A673 (cell line): ENCODE results near the gene RIF1. TPM values are rescaled to one million over a fixed set of nuclear protein-coding genes. Genes with fewer than 3 reads are reported as not detected.

Source experiments
- BruUV-seq: library from RNA; stranded (reverse); fragments of 400-500 nt; replicated peaks from 2 replicates; lab custom pipeline; 2021; lab: Mats Ljungman, UMichigan
- CTCF ChIA-PET: fragments of 300-600 bp; sonication (Branson Sonifier 250); formaldehyde crosslinking; loops from one replicate; lab custom pipeline; 2022; ENCODE audit warnings: antibody characterized with exemption; lab: Charles Lee
- POLR2A ChIA-PET: fragments of 300-600 bp; sonication (Branson Sonifier 250); formaldehyde crosslinking; loops from one replicate; lab custom pipeline; 2022; ENCODE audit warnings: antibody characterized with exemption; ENCODE audit not compliant: low non-redundant PET; lab: Charles Lee
- DNase-seq: peaks from one replicate; pipeline ENCODE4 v3.0.0-alpha.2; 2015; ENCODE audit warnings: low spot score
- H3K27ac ChIP-seq: fragments of 200-600 bp; sonication (generic); 2 replicates; pipeline ENCODE4 v1.5.1; 2016; ENCODE audit warnings: mixed run types, low read depth, mild to moderate bottlenecking, mixed read lengths, antibody characterized with exemption, low read length; ENCODE audit not compliant: poor library complexity, severe bottlenecking
- H3K27me3 ChIP-seq: fragments of 200-600 bp; sonication (generic); replicated peaks from 2 replicates; pipeline ENCODE4 v1.6.1; 2017; ENCODE audit warnings: mixed run types, low read depth, mild to moderate bottlenecking, mixed read lengths, antibody characterized with exemption, low read length; ENCODE audit not compliant: insufficient read depth, poor library complexity
- H3K36me3 ChIP-seq: fragments of 200-600 bp; sonication (generic); 2 replicates; pipeline ENCODE4 v1.6.1; 2016; ENCODE audit warnings: mixed run types, mild to moderate bottlenecking, mixed read lengths, antibody characterized with exemption, low read length; ENCODE audit not compliant: insufficient read depth, poor library complexity, severe bottlenecking
- H3K4me1 ChIP-seq: fragments of 200-600 bp; sonication (generic); 2 replicates; pipeline ENCODE4 v1.6.1; 2017; ENCODE audit warnings: mixed run types, mild to moderate bottlenecking, mixed read lengths, antibody characterized with exemption, low read length; ENCODE audit not compliant: insufficient read depth, poor library complexity, severe bottlenecking
- H3K4me3 ChIP-seq: fragments of 200-600 bp; sonication (generic); 2 replicates; pipeline ENCODE4 v1.5.1; 2016; ENCODE audit warnings: low read depth, mixed run types, mild to moderate bottlenecking, mixed read lengths, low read length; ENCODE audit not compliant: poor library complexity, severe bottlenecking
- H3K9me3 ChIP-seq: fragments of 200-600 bp; sonication (generic); 2 replicates; pipeline ENCODE4 v1.6.1; 2016; ENCODE audit warnings: mixed run types, low read depth, mild to moderate bottlenecking, mixed read lengths, antibody characterized with exemption, low read length; ENCODE audit not compliant: poor library complexity, severe bottlenecking
- EZH2 ChIP-seq: fragments of 200-600 bp; sonication (generic); IDR thresholded peaks from 2 replicates; pipeline ENCODE4 v1.6.1; 2017; ENCODE audit warnings: borderline replicate concordance, low read depth, mild to moderate bottlenecking, mixed read lengths, antibody characterized with exemption, low read length; ENCODE audit not compliant: poor library complexity, severe bottlenecking
- intact Hi-C: fragments of 100-400 bp; cut with micrococcal nuclease; formaldehyde crosslinking; loops from one replicate; pipeline ENCODE4 v1.10.0; 2022; ENCODE audit not compliant: unreplicated experiment
- total RNA-seq: library from RNA; stranded (reverse); gene quantifications from 2 replicates; pipeline ENCODE4 v1.2.3, GENCODE V29; 2021
- TF ChIP-seq, protein P1 (sequence below): fragments of 300-800, 200-600 bp; sonication (generic); conservative IDR thresholded peaks from 2 replicates; pipeline ENCODE4 v1.5.1; 2017; ENCODE audit warnings: low read depth, mild to moderate bottlenecking, antibody characterized with exemption, low read length, moderate library complexity, mixed read lengths

Gene RIF1
- total RNA-seq, 1 experiment from 2014 or later: 111 TPM

DNA sequence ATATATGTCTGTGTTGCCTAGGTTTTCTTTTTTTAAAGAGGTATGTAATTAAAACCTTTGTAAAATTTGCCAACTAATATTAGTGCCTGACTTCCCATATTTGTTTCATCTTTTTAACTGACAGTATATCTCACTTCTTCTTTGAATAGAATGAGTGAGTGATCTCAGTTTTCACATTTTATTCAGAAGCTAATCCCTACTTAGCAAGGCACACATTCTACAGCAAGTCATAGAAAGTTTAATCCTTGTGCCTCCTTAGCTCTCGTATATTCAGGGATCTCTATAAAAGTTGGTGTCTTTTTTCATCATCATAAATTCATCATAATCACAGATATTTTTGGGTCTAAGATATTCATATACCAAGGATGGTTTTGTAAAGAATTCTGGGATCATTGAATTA lies 66.6 kb downstream of the RIF1 start:
- peaks cover 30% of the 10 kb centered on the region for H3K36me3 ChIP-seq
- peaks cover 59% of the 10 kb centered on the region for H3K4me1 ChIP-seq
- DNase-seq: peak; percentile 37
- POLR2A ChIA-PET: no interaction called here
- BruUV-seq: no TSS peak
- no peaks in the 10 kb centered on the region for H3K27me3 ChIP-seq
- TF ChIP-seq, protein P1, sequence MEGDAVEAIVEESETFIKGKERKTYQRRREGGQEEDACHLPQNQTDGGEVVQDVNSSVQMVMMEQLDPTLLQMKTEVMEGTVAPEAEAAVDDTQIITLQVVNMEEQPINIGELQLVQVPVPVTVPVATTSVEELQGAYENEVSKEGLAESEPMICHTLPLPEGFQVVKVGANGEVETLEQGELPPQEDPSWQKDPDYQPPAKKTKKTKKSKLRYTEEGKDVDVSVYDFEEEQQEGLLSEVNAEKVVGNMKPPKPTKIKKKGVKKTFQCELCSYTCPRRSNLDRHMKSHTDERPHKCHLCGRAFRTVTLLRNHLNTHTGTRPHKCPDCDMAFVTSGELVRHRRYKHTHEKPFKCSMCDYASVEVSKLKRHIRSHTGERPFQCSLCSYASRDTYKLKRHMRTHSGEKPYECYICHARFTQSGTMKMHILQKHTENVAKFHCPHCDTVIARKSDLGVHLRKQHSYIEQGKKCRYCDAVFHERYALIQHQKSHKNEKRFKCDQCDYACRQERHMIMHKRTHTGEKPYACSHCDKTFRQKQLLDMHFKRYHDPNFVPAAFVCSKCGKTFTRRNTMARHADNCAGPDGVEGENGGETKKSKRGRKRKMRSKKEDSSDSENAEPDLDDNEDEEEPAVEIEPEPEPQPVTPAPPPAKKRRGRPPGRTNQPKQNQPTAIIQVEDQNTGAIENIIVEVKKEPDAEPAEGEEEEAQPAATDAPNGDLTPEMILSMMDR: no peak
- TF ChIP-seq EZH2: no peak
- intact Hi-C loops: loop anchor here (10.0 kb wide), 1 partner anchor 549 kb away; no protein-coding TSS in a partner anchor
- no peaks in the 10 kb centered on the region for H3K9me3 ChIP-seq
- CTCF ChIA-PET: no interaction called here
- peak overlapping the region; percentile 14 for H3K4me3 ChIP-seq
- peak overlapping the region; percentile 72 for H3K27ac ChIP-seq

DNA sequence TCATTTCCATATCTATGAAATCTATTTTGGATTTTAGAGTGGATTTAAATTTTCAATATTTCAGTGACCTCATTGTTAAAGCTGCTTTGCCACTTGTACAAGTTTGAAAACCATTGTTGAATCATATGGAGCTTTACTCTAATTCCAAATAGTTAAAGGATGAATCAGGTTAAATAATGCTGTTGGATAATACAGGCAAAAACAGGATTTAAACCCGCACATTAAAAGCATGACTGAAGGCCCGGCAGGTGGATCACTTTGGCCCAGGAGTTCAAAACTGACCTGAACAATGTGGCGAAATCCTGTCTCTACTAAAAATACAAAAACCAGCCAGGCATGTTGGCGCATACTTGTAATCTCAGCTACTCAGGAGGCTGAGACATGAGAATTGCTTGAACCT lies 68.3 kb downstream of the RIF1 start:
- POLR2A ChIA-PET: no interaction called here
- Histone ChIP-seq H3K4me1 (peaks cover 59% of the 10 kb centered on the region), H3K4me3 (no peak overlapping the region), H3K27ac (no peak overlapping the region), H3K36me3 (peaks cover 35% of the 10 kb centered on the region), H3K27me3 (no peaks in the 10 kb centered on the region), H3K9me3 (no peaks in the 10 kb centered on the region)
- no peak for DNase-seq
- intact Hi-C loops: loop anchor here (10.0 kb wide), 1 partner anchor 547 kb away; no protein-coding TSS in a partner anchor
- TF ChIP-seq EZH2: no peak
- TF ChIP-seq, protein P1: no peak
- no TSS peak for BruUV-seq
- CTCF ChIA-PET: no interaction called here

DNA sequence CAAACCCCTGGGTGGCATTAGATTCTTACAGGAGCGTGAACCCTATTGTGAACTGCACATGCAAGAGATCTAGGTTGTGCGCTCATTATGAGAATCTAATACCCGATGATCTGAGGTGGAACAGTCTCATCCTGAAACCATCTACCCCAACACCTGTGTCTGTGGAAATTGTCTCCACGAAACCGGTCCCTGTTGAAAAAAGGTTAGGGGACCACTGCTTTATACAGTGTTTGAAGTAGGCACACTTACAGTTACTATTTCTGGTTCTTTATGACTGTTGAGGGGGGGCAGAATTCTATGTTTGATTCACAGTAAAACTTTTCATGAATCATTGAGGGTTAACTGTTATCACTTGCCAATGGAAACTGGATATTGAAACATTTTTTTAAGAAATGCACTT lies 72.0 kb downstream of the RIF1 start:
- H3K4me3 ChIP-seq: no peak overlapping the region
- ChIA-PET POLR2A (no interaction called here), CTCF (no interaction called here)
- no TSS peak for BruUV-seq
- intact Hi-C loops: no loop called here
- no peak overlapping the region for H3K27ac ChIP-seq
- no peak for DNase-seq
- peaks cover 27% of the 10 kb centered on the region for H3K36me3 ChIP-seq
- H3K27me3 ChIP-seq: no peaks in the 10 kb centered on the region
- no peaks in the 10 kb centered on the region for H3K9me3 ChIP-seq
- peaks cover 32% of the 10 kb centered on the region for H3K4me1 ChIP-seq
- TF ChIP-seq EZH2: no peak
- TF ChIP-seq, protein P1: no peak
